Measurements from ENCODE around the gene ATPAF2. TPM values are rescaled to one million over a fixed set of nuclear protein-coding genes. Genes with fewer than 3 reads are reported as not detected.

The ATPAF2 gene
- total RNA-seq, 1 donor = 17.8 TPM

DNA sequence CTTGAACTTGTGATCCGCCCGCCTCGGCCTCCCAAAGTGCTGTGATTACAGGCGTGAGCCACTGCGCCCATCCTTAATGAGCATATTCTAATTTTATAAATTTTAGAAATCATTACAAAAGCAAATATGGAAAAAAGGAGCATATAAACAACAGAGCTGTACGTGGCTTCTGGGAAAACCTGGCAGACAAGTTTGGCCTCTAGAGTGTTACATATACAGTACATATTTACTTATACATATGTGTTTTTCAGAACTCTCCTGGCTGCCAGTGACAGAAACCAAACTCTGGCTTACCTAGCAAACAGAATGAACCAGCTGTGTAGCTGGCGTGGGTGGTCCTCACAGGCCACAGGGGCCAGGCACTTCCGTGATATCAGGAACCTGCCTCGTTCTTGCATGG, 56.2 kb downstream of the ATPAF2 start:
- no peak for DNase-seq (ENCODE audit: low read depth)
- H3K4me3 ChIP-seq (ENCODE audit: low read depth, low read length) = no peak overlapping the region
- TF ChIP-seq, protein P1, sequence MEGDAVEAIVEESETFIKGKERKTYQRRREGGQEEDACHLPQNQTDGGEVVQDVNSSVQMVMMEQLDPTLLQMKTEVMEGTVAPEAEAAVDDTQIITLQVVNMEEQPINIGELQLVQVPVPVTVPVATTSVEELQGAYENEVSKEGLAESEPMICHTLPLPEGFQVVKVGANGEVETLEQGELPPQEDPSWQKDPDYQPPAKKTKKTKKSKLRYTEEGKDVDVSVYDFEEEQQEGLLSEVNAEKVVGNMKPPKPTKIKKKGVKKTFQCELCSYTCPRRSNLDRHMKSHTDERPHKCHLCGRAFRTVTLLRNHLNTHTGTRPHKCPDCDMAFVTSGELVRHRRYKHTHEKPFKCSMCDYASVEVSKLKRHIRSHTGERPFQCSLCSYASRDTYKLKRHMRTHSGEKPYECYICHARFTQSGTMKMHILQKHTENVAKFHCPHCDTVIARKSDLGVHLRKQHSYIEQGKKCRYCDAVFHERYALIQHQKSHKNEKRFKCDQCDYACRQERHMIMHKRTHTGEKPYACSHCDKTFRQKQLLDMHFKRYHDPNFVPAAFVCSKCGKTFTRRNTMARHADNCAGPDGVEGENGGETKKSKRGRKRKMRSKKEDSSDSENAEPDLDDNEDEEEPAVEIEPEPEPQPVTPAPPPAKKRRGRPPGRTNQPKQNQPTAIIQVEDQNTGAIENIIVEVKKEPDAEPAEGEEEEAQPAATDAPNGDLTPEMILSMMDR (IDR thresholded peaks at IDR 0.05; ENCODE audit: insufficient read depth, low read length) = no peak

DNA sequence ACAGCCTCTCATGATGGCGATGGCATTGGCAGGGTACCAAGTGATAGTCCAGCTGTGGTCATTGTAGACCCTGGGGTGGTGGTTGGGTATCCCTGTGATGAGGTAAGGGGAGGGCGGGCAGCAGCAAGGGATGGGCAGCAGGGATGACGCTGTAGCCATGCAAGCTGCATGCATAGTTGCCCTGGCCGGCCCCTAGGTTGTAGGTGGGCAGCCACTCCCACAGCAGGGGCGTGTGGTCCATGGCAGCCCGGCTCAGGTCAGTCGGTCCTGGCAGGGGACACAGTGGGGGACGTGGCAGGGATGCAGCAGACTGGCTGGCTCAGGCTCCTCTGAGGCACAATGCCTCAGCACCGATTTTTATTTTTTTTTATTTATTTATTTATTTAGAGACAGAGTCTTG, 57.6 kb downstream of the ATPAF2 start:
- no peak overlapping the region for H3K4me3 ChIP-seq (ENCODE audit: low read depth, low read length)
- TF ChIP-seq, protein P1 (IDR thresholded peaks at IDR 0.05; ENCODE audit: insufficient read depth, low read length) = no peak
- DNase-seq (ENCODE audit: low read depth) = no peak

DNA sequence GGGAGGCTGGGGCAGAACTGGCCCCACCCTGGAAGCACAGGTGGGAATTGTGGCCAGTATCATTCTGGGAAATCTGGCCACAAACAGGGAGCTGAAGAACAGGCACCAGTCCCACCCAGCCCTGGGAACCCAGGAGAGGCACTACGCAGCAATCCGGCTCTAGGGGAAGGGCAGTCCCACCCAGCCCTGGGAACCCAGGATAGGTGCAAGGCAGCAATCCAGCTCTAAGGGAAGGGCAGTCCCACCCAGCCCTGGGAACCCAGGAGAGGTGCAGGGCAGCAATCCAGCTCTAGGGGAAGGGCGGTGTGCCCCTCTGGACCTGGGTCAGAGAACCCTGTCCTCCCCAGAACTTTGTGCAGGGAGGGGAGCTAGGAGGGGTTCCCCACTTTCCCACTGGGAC, 59.2 kb downstream of the ATPAF2 start:
- DNase-seq (ENCODE audit: low read depth) = no peak
- no peak overlapping the region for H3K4me3 ChIP-seq (ENCODE audit: low read depth, low read length)
- TF ChIP-seq, protein P1 (IDR thresholded peaks at IDR 0.05; ENCODE audit: insufficient read depth, low read length) = no peak

DNA sequence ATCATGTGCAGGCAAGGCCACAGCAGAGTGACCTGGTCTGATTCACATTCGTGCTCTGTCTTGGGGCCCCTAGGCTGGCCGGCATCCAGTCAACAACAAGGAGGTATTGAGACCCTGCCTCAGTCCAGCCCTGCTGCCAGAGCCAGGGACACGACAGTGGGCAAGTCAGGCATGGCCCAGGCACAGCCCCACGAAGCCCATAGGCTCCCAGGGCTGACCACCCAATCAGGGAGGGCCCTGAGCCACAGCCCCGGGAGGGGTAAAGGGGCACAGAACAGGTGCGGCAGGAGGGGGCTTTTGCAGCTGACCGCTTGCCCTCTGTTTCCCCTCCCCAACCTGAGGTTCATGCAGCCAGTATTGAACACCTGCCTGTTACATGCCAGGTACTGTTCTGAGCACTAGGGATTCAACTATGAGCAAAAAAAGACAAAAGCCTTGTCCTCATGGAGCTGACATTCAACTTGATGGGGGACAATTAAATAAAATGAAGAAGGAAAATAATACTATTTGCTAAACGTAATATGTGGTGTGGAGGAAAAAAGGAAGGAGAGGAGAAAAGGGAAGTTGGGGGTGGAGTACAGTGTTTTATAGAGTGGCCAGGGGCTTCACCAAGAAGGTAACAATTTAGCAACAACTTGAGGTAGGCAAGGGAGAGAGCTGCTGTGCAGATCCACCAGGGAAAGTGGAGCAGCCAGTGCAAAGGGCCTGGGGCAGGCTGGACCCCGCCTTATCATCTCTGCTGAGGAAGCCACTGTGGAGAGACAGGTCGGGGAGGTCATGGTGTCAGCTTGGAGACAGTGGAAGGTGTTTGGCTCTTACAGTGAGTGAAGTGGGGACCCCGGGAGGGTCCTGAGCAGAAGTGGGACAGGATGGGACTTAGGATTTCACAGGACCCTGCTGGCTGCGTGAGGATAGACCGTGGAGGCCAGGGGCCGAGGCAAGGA, 60.2 kb downstream of the ATPAF2 start:
- H3K4me3 ChIP-seq (ENCODE audit: low read depth, low read length) = no peak overlapping the region
- TF ChIP-seq, protein P1 (IDR thresholded peaks at IDR 0.05; ENCODE audit: insufficient read depth, low read length) = no peak
- no peak for DNase-seq (ENCODE audit: low read depth)

DNA sequence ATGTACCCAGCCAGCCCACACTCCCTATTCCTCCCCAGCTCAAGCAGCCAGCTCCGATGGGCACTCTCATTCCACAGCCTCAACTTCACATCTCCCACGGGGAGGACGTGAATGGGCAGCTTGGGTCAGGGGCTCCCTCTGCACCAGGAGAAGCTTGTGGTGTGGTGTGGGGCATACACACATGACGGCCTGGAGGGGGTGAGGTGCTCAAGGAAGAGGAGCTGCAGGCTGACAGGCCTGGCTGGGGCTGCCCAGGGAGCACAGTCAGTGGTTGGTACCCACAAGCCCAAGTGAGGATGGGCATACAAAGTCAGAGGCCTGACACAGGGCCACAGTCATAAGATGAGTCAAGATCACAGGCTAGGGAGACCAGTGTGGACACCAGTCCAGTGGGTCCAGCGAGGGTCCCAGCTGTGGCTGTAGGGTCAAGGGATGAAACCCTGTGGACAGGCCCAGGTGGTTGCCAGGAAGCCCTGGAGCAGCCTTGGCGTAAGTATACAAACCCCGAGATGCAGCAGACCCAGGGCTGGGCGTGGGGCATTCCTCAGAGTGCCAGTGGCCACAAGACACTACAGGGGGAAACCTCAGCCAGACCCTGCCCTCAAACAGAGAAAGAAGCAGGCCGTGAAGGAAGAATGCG, 61.9 kb downstream of the ATPAF2 start:
- H3K4me3 ChIP-seq (ENCODE audit: low read depth, low read length) = no peak overlapping the region
- TF ChIP-seq, protein P1 (IDR thresholded peaks at IDR 0.05; ENCODE audit: insufficient read depth, low read length) = no peak
- DNase-seq (ENCODE audit: low read depth) = no peak

DNA sequence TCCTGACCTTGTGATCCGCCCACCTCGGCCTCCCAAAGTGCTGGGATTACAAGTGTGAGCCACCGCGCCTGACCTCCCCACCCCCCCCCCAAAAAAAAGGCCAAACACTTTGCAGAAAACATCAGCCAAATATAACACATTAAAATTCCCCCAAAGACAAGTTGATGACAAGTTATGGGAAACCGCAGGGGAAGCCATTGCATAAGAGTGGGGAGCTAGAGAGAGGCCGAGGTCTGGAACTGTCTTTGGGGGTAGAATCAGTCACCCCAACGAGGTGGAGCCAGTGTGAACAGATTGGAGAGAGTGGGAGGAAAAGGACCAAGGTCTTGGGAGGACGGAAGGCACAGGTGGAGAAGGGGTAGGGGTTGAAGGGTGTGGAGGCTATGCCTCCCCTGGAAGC, 63.5 kb downstream of the ATPAF2 start:
- TF ChIP-seq, protein P1 (IDR thresholded peaks at IDR 0.05; ENCODE audit: insufficient read depth, low read length) = no peak
- DNase-seq (ENCODE audit: low read depth) = no peak
- no peak overlapping the region for H3K4me3 ChIP-seq (ENCODE audit: low read depth, low read length)

Measured in fibroblast of the aortic adventitia (primary cell).